ENCODE measurements around the gene CDH24. TPM values are rescaled to one million over a fixed set of nuclear protein-coding genes. Genes with fewer than 3 reads are reported as not detected.
A peak's percentile ranks its signal among the peaks of the same experiment; 100 is the strongest.

Gene CDH24
- total RNA-seq, 1 donor from 2014 or later, result 15.0 TPM

DNA sequence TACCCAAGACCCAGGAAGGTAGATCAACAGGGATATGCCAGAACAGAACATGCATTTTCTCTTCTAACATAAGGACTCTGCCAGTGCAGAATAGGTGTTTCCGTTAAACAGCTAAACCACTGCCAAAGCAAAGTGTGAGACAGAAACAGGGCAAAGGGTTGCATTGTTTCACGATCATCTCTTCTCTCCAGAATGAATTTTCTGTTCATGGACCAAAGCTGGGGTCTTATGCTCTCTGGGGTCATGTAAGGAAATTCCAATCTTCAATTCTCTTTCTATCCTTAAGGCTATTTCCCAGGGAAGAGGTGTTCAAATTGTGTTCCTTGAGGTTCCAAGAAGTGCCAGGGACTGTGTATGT lies 33.5 kb downstream of the CDH24 start:
- peaks cover 30% of the 10 kb centered on the region for H3K4me1 Mint-ChIP-seq
- no peak overlapping the region for H3K27ac ChIP-seq
- H3F3A ChIP-seq (ENCODE audit: low read depth), result peaks cover 60% of the 10 kb centered on the region
- H3K4me1 ChIP-seq, result peaks cover 38% of the 10 kb centered on the region
- H3K4me3 Mint-ChIP-seq, result no peak overlapping the region
- H3K79me2 ChIP-seq (ENCODE audit: low read depth), result peaks cover 12% of the 10 kb centered on the region
- no peaks in the 10 kb centered on the region for H3K9me3 Mint-ChIP-seq
- H3K4me2 ChIP-seq, result no peak overlapping the region
- H3K9me3 ChIP-seq (ENCODE audit: low read depth), result no peaks in the 10 kb centered on the region
- no peaks in the 10 kb centered on the region for H3K27me3 ChIP-seq
- H3K27me3 Mint-ChIP-seq (ENCODE audit: insufficient read depth, low read depth), result no peaks in the 10 kb centered on the region
- H3K36me3 ChIP-seq, result no peaks in the 10 kb centered on the region
- TF ChIP-seq EZH2 (IDR thresholded peaks at IDR 0.05) (no peak), EZH2phosphoT487 (IDR thresholded peaks at IDR 0.05) (no peak)
- TF ChIP-seq, protein P1, sequence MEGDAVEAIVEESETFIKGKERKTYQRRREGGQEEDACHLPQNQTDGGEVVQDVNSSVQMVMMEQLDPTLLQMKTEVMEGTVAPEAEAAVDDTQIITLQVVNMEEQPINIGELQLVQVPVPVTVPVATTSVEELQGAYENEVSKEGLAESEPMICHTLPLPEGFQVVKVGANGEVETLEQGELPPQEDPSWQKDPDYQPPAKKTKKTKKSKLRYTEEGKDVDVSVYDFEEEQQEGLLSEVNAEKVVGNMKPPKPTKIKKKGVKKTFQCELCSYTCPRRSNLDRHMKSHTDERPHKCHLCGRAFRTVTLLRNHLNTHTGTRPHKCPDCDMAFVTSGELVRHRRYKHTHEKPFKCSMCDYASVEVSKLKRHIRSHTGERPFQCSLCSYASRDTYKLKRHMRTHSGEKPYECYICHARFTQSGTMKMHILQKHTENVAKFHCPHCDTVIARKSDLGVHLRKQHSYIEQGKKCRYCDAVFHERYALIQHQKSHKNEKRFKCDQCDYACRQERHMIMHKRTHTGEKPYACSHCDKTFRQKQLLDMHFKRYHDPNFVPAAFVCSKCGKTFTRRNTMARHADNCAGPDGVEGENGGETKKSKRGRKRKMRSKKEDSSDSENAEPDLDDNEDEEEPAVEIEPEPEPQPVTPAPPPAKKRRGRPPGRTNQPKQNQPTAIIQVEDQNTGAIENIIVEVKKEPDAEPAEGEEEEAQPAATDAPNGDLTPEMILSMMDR (IDR thresholded peaks at IDR 0.05), result no peak
- DNase-seq (ENCODE audit: low spot score), result no peak
- no peak overlapping the region for H3K4me3 ChIP-seq
- H4K20me1 ChIP-seq (ENCODE audit: low read depth), result peaks cover 5% of the 10 kb centered on the region
- H2AFZ ChIP-seq (replicated peaks), result no peak overlapping the region
- no peak overlapping the region for H3K9ac ChIP-seq
- peak overlapping the region; percentile 23 for H3K27ac Mint-ChIP-seq
- H3K36me3 Mint-ChIP-seq, result peaks cover 26% of the 10 kb centered on the region

DNA sequence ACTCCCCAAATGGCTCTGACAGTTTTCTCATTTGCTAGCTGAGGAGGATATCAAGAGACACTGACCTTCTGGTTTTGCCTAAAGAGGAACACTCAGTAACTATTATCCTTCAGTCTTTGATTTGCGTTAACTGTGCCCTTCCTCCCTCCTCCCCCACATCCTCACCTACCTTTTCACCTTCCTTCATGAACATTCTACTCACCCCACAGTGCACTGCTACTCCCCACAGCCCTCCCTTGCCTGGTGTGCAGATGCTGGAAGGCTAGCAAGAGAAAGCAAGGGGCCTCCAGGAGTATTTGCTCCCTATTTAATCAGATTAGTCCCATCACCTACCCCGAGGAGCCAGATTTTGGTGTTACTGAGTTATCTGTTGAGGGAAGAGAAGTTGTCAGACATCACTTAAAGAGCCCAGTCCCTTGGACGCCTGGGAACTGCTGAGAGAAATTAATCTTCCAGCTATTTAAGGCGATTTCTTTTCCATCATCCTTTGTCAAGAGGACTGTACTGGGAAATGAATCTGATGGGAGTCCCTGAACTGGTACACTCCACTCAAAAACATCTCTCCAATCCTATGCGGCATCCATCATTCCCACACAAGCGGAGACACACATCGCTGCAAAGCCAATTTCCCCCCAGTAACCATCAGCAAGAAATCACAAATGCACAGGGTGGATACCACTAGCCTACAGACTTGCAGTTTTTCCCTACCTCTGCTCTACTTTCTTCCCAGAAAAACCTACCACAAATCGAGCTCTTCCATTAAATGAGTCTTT lies 34.1 kb downstream of the CDH24 start:
- Histone ChIP-seq H3K27me3 (no peaks in the 10 kb centered on the region), H3K9ac (no peak overlapping the region), H3K36me3 (no peaks in the 10 kb centered on the region), H3K27ac (peak overlapping the region; percentile 13), H3K79me2 (ENCODE audit: low read depth) (peaks cover 7% of the 10 kb centered on the region), H3K4me1 (peaks cover 39% of the 10 kb centered on the region), H3K9me3 (ENCODE audit: low read depth) (no peaks in the 10 kb centered on the region), H4K20me1 (ENCODE audit: low read depth) (peaks cover 4% of the 10 kb centered on the region), H3K4me3 (no peak overlapping the region), H3K4me2 (no peak overlapping the region), H3F3A (ENCODE audit: low read depth) (peaks cover 55% of the 10 kb centered on the region), H2AFZ (replicated peaks) (no peak overlapping the region)
- no peaks in the 10 kb centered on the region for H3K27me3 Mint-ChIP-seq (ENCODE audit: insufficient read depth, low read depth)
- peaks cover 24% of the 10 kb centered on the region for H3K36me3 Mint-ChIP-seq
- no peak for DNase-seq (ENCODE audit: low spot score)
- H3K4me1 Mint-ChIP-seq, result peaks cover 30% of the 10 kb centered on the region
- H3K4me3 Mint-ChIP-seq, result peak overlapping the region; percentile 25
- H3K9me3 Mint-ChIP-seq, result no peaks in the 10 kb centered on the region
- TF ChIP-seq, protein P1 (IDR thresholded peaks at IDR 0.05), result no peak
- TF ChIP-seq EZH2phosphoT487 (IDR thresholded peaks at IDR 0.05) (no peak), EZH2 (IDR thresholded peaks at IDR 0.05) (no peak)
- H3K27ac Mint-ChIP-seq, result peak overlapping the region; percentile 23

DNA sequence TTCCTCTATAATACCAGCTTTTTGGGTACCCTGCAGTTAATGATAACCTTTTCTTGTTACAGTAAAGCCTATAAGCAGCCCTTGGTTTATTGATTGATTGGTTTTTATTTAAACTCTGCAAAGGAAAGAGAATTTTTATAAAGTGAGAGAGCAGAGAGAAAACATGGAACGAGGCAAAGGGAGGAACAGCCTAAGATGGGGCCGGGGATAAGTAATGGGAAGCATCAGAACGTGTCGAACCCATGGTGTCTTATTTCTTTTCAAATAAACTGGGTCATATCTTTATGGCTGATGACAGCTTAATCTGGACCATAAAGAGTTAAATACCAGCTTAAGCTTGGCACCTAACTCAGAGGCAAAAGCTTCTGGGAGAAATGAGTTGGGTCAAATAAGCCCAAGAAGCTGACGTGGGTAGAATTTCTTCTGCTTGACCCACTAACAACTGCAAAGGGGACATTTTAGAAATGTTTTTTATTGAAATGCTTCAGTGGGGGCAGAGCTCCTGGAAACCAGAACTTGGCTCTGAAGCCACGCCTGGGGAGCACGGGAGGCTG lies 35.4 kb downstream of the CDH24 start:
- Mint-ChIP-seq H3K4me1 (peaks cover 30% of the 10 kb centered on the region), H3K27ac (no peak overlapping the region), H3K4me3 (no peak overlapping the region), H3K36me3 (peaks cover 18% of the 10 kb centered on the region), H3K27me3 (ENCODE audit: insufficient read depth, low read depth) (no peaks in the 10 kb centered on the region), H3K9me3 (no peaks in the 10 kb centered on the region)
- peaks cover 44% of the 10 kb centered on the region for H3K4me1 ChIP-seq
- H4K20me1 ChIP-seq (ENCODE audit: low read depth), result no peaks in the 10 kb centered on the region
- H2AFZ ChIP-seq (replicated peaks), result no peak overlapping the region
- no peaks in the 10 kb centered on the region for H3K9me3 ChIP-seq (ENCODE audit: low read depth)
- H3F3A ChIP-seq (ENCODE audit: low read depth), result peaks cover 51% of the 10 kb centered on the region
- H3K27ac ChIP-seq, result no peak overlapping the region
- H3K4me3 ChIP-seq, result no peak overlapping the region
- no peaks in the 10 kb centered on the region for H3K36me3 ChIP-seq
- no peak for DNase-seq (ENCODE audit: low spot score)
- H3K9ac ChIP-seq, result no peak overlapping the region
- H3K4me2 ChIP-seq, result no peak overlapping the region
- no peaks in the 10 kb centered on the region for H3K79me2 ChIP-seq (ENCODE audit: low read depth)
- TF ChIP-seq EZH2phosphoT487 (IDR thresholded peaks at IDR 0.05) (no peak), EZH2 (IDR thresholded peaks at IDR 0.05) (no peak)
- TF ChIP-seq, protein P1 (IDR thresholded peaks at IDR 0.05), result no peak
- no peaks in the 10 kb centered on the region for H3K27me3 ChIP-seq
